ENCODE data around the gene GOLGB1.
"Not testable (repeated sequence)": the region's sequence is repeated elsewhere in the genome, so short reads cannot be mapped to it uniquely, and the experiment has no call there.

The GOLGB1 gene

GRCh38 chr3:121692010-121692699 is 57.4 kb downstream of the GOLGB1 start:
- no peak overlapping the region for H3K4me3 ChIP-seq (ENCODE audit: low read length)
- no peak overlapping the region for H3K9ac ChIP-seq (ENCODE audit: low read length)
- H4K5ac ChIP-seq (ENCODE audit: low read length) = no peak overlapping the region
- H3K18ac ChIP-seq (ENCODE audit: low read length) = no peak overlapping the region
- no peak overlapping the region for H3K4me2 ChIP-seq (ENCODE audit: low read length)
- no peak overlapping the region for H2BK120ac ChIP-seq (ENCODE audit: low read depth, low read length)
- no peak overlapping the region for H3K27ac ChIP-seq (ENCODE audit: low read depth, low read length)
- H3K79me1 ChIP-seq (ENCODE audit: low read length) = no peaks in the 10 kb centered on the region
- no peaks in the 10 kb centered on the region for H3K4me1 ChIP-seq (ENCODE audit: control insufficient read depth, low read depth, low read length)
- no peak overlapping the region for H2AK5ac ChIP-seq (ENCODE audit: low read length)
- no peak overlapping the region for H3K23ac ChIP-seq (ENCODE audit: low read length)
- no peak overlapping the region for H4K8ac ChIP-seq (ENCODE audit: low read depth, low read length)
- WGBS (ENCODE audit: extremely low coverage, insufficient coverage, low lambda C conversion rate) = no CpG with 5 or more reads among the region's 2 CpGs
- no peak overlapping the region for H2BK5ac ChIP-seq (ENCODE audit: low read length)
- peaks cover 7% of the 10 kb centered on the region for H3K36me3 ChIP-seq (ENCODE audit: control insufficient read depth, insufficient read depth, low read length)
- no peak overlapping the region for H2BK15ac ChIP-seq (replicated peaks; ENCODE audit: low read depth)
- no peak for DNase-seq
- no peak overlapping the region for H3K4ac ChIP-seq (ENCODE audit: low read depth, low read length)
- H3K56ac ChIP-seq (ENCODE audit: low read length) = no peak overlapping the region
- H3K27me3 ChIP-seq (ENCODE audit: insufficient read depth, low read length, poor library complexity) = no peaks in the 10 kb centered on the region
- H3K79me2 ChIP-seq (ENCODE audit: control insufficient read depth, insufficient read depth, low read length) = no peaks in the 10 kb centered on the region

GRCh38 chr3:121690777-121691405 is 58.6 kb downstream of the GOLGB1 start:
- Histone ChIP-seq H3K4me2 (ENCODE audit: low read length) (no peak overlapping the region), H2BK120ac (ENCODE audit: low read depth, low read length) (no peak overlapping the region), H2BK15ac (replicated peaks; ENCODE audit: low read depth) (no peak overlapping the region), H2AK5ac (ENCODE audit: low read length) (no peak overlapping the region), H3K79me2 (ENCODE audit: control insufficient read depth, insufficient read depth, low read length) (no peaks in the 10 kb centered on the region), H3K18ac (ENCODE audit: low read length) (no peak overlapping the region), H4K8ac (ENCODE audit: low read depth, low read length) (no peak overlapping the region), H3K36me3 (ENCODE audit: control insufficient read depth, insufficient read depth, low read length) (peaks cover 7% of the 10 kb centered on the region), H2BK5ac (ENCODE audit: low read length) (no peak overlapping the region), H3K56ac (ENCODE audit: low read length) (no peak overlapping the region), H3K23ac (ENCODE audit: low read length) (no peak overlapping the region), H3K27ac (ENCODE audit: low read depth, low read length) (no peak overlapping the region), H3K4me3 (ENCODE audit: low read length) (no peak overlapping the region), H3K4me1 (ENCODE audit: control insufficient read depth, low read depth, low read length) (no peaks in the 10 kb centered on the region), H3K9ac (ENCODE audit: low read length) (no peak overlapping the region), H3K79me1 (ENCODE audit: low read length) (no peaks in the 10 kb centered on the region), H3K4ac (ENCODE audit: low read depth, low read length) (no peak overlapping the region), H4K5ac (ENCODE audit: low read length) (no peak overlapping the region), H3K27me3 (ENCODE audit: insufficient read depth, low read length, poor library complexity) (no peaks in the 10 kb centered on the region)
- WGBS (ENCODE audit: extremely low coverage, insufficient coverage, low lambda C conversion rate) = no CpG with 5 or more reads among the region's 2 CpGs
- no peak for DNase-seq

GRCh38 chr3:121688747-121689146 is 60.8 kb downstream of the GOLGB1 start:
- not testable (repeated sequence) for H3K9ac ChIP-seq (ENCODE audit: low read length); DNase-seq; H3K27me3 ChIP-seq (ENCODE audit: insufficient read depth, low read length, poor library complexity); H3K23ac ChIP-seq (ENCODE audit: low read length); H2BK120ac ChIP-seq (ENCODE audit: low read depth, low read length); H3K4me2 ChIP-seq (ENCODE audit: low read length); H3K4me3 ChIP-seq (ENCODE audit: low read length); H3K56ac ChIP-seq (ENCODE audit: low read length); H2AK5ac ChIP-seq (ENCODE audit: low read length); H3K27ac ChIP-seq (ENCODE audit: low read depth, low read length); H2BK5ac ChIP-seq (ENCODE audit: low read length); H3K79me1 ChIP-seq (ENCODE audit: low read length); H3K18ac ChIP-seq (ENCODE audit: low read length); H3K36me3 ChIP-seq (ENCODE audit: control insufficient read depth, insufficient read depth, low read length); H4K8ac ChIP-seq (ENCODE audit: low read depth, low read length); H3K4ac ChIP-seq (ENCODE audit: low read depth, low read length); H4K5ac ChIP-seq (ENCODE audit: low read length); H3K79me2 ChIP-seq (ENCODE audit: control insufficient read depth, insufficient read depth, low read length); H3K4me1 ChIP-seq (ENCODE audit: control insufficient read depth, low read depth, low read length); H2BK15ac ChIP-seq (replicated peaks; ENCODE audit: low read depth)
- no CpG with 5 or more reads among the region's 31 CpGs for WGBS (ENCODE audit: extremely low coverage, insufficient coverage, low lambda C conversion rate)

- Histone ChIP-seq H3K18ac (ENCODE audit: low read length) (no peak overlapping the region), H3K9ac (ENCODE audit: low read length) (no peak overlapping the region), H3K4ac (ENCODE audit: low read depth, low read length) (no peak overlapping the region), H3K27ac (ENCODE audit: low read depth, low read length) (no peak overlapping the region), H3K79me2 (ENCODE audit: control insufficient read depth, insufficient read depth, low read length) (no peaks in the 10 kb centered on the region), H4K8ac (ENCODE audit: low read depth, low read length) (no peak overlapping the region), H3K23ac (ENCODE audit: low read length) (no peak overlapping the region), H3K56ac (ENCODE audit: low read length) (no peak overlapping the region), H2BK15ac (replicated peaks; ENCODE audit: low read depth) (no peak overlapping the region), H4K5ac (ENCODE audit: low read length) (no peak overlapping the region), H3K4me2 (ENCODE audit: low read length) (no peak overlapping the region), H2AK5ac (ENCODE audit: low read length) (no peak overlapping the region), H2BK5ac (ENCODE audit: low read length) (no peak overlapping the region), H3K79me1 (ENCODE audit: low read length) (no peaks in the 10 kb centered on the region), H2BK120ac (ENCODE audit: low read depth, low read length) (no peak overlapping the region), H3K4me3 (ENCODE audit: low read length) (no peak overlapping the region), H3K27me3 (ENCODE audit: insufficient read depth, low read length, poor library complexity) (no peaks in the 10 kb centered on the region), H3K4me1 (ENCODE audit: control insufficient read depth, low read depth, low read length) (no peaks in the 10 kb centered on the region), H3K36me3 (ENCODE audit: control insufficient read depth, insufficient read depth, low read length) (peaks cover 2% of the 10 kb centered on the region)
- no CpG with 5 or more reads among the region's 1 CpG for whole genome bisulfite sequencing (ENCODE audit: extremely low coverage, insufficient coverage, low lambda C conversion rate)
- DNase-seq = no peak
Measured at GRCh38 chr3:121681792-121682191, 67.7 kb downstream of the GOLGB1 start.

GRCh38 chr3:121677141-121677540 is 72.4 kb downstream of the GOLGB1 start:
- Histone ChIP-seq H3K79me2 (ENCODE audit: control insufficient read depth, insufficient read depth, low read length) (no peaks in the 10 kb centered on the region), H2AK5ac (ENCODE audit: low read length) (no peak overlapping the region), H3K79me1 (ENCODE audit: low read length) (no peaks in the 10 kb centered on the region), H2BK15ac (replicated peaks; ENCODE audit: low read depth) (no peak overlapping the region), H3K27ac (ENCODE audit: low read depth, low read length) (no peak overlapping the region), H2BK5ac (ENCODE audit: low read length) (no peak overlapping the region), H3K4ac (ENCODE audit: low read depth, low read length) (no peak overlapping the region), H3K18ac (ENCODE audit: low read length) (no peak overlapping the region), H3K36me3 (ENCODE audit: control insufficient read depth, insufficient read depth, low read length) (peaks cover 3% of the 10 kb centered on the region), H3K4me2 (ENCODE audit: low read length) (no peak overlapping the region), H3K4me3 (ENCODE audit: low read length) (no peak overlapping the region), H3K56ac (ENCODE audit: low read length) (no peak overlapping the region), H3K9ac (ENCODE audit: low read length) (no peak overlapping the region), H2BK120ac (ENCODE audit: low read depth, low read length) (no peak overlapping the region), H4K5ac (ENCODE audit: low read length) (no peak overlapping the region), H3K27me3 (ENCODE audit: insufficient read depth, low read length, poor library complexity) (no peaks in the 10 kb centered on the region), H3K4me1 (ENCODE audit: control insufficient read depth, low read depth, low read length) (no peaks in the 10 kb centered on the region), H4K8ac (ENCODE audit: low read depth, low read length) (no peak overlapping the region), H3K23ac (ENCODE audit: low read length) (no peak overlapping the region)
- DNase-seq = no peak
- WGBS (ENCODE audit: extremely low coverage, insufficient coverage, low lambda C conversion rate) = no CpG with 5 or more reads among the region's 2 CpGs

GRCh38 chr3:121670676-121671075 is 78.9 kb downstream of the GOLGB1 start:
- no peak overlapping the region for H3K18ac ChIP-seq (ENCODE audit: low read length)
- no peaks in the 10 kb centered on the region for H3K36me3 ChIP-seq (ENCODE audit: control insufficient read depth, insufficient read depth, low read length)
- no peaks in the 10 kb centered on the region for H3K4me1 ChIP-seq (ENCODE audit: control insufficient read depth, low read depth, low read length)

More at GRCh38 chr3:121670676-121671075, 78.9 kb downstream of the GOLGB1 start:
- Histone ChIP-seq H4K8ac (ENCODE audit: low read depth, low read length) (no peak overlapping the region), H3K27me3 (ENCODE audit: insufficient read depth, low read length, poor library complexity) (no peaks in the 10 kb centered on the region), H3K79me2 (ENCODE audit: control insufficient read depth, insufficient read depth, low read length) (no peaks in the 10 kb centered on the region), H3K56ac (ENCODE audit: low read length) (no peak overlapping the region), H2BK120ac (ENCODE audit: low read depth, low read length) (no peak overlapping the region), H3K4ac (ENCODE audit: low read depth, low read length) (no peak overlapping the region), H2BK15ac (replicated peaks; ENCODE audit: low read depth) (no peak overlapping the region), H3K4me2 (ENCODE audit: low read length) (no peak overlapping the region), H3K9ac (ENCODE audit: low read length) (no peak overlapping the region), H3K4me3 (ENCODE audit: low read length) (no peak overlapping the region), H3K23ac (ENCODE audit: low read length) (no peak overlapping the region), H2AK5ac (ENCODE audit: low read length) (no peak overlapping the region), H3K27ac (ENCODE audit: low read depth, low read length) (no peak overlapping the region), H2BK5ac (ENCODE audit: low read length) (no peak overlapping the region), H3K79me1 (ENCODE audit: low read length) (no peaks in the 10 kb centered on the region), H4K5ac (ENCODE audit: low read length) (no peak overlapping the region)
- no peak for DNase-seq
